ENCODE results near the gene CRTAC1.

Gene CRTAC1

DNA sequence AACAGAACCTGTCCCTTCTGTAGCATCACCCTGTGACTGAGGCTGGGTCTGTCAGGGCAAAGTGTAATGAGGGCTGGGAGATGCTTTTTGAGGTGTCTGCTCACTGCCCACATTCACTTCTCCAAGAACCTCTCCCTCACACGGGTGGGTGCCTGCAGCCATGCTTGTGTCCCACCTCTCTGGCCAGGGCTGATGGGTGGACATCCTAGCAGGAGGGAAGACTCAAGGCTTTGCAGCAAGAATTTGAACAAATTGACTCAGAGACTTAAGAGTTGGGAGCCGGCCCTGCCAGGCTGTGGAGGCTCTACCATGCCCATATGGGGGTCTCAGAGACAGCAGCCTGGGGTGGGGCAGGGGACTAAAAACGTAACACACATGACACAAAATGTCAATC, 147.3 kb downstream of the CRTAC1 start:
- TF ChIP-seq, protein P1, sequence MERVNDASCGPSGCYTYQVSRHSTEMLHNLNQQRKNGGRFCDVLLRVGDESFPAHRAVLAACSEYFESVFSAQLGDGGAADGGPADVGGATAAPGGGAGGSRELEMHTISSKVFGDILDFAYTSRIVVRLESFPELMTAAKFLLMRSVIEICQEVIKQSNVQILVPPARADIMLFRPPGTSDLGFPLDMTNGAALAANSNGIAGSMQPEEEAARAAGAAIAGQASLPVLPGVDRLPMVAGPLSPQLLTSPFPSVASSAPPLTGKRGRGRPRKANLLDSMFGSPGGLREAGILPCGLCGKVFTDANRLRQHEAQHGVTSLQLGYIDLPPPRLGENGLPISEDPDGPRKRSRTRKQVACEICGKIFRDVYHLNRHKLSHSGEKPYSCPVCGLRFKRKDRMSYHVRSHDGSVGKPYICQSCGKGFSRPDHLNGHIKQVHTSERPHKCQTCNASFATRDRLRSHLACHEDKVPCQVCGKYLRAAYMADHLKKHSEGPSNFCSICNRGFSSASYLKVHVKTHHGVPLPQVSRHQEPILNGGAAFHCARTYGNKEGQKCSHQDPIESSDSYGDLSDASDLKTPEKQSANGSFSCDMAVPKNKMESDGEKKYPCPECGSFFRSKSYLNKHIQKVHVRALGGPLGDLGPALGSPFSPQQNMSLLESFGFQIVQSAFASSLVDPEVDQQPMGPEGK (CRISPR knock-in tag; IDR thresholded peaks at IDR 0.05; ENCODE audit: borderline replicate concordance): no peak
- TF ChIP-seq SNAI2 (CRISPR knock-in tag; IDR thresholded peaks at IDR 0.05) (no peak), PPARA (CRISPR knock-in tag; IDR thresholded peaks at IDR 0.05; ENCODE audit: borderline replicate concordance) (no peak), BACH2 (CRISPR knock-in tag; IDR thresholded peaks at IDR 0.05; ENCODE audit: borderline replicate concordance) (no peak), ZC3H10 (CRISPR knock-in tag; IDR thresholded peaks at IDR 0.05) (no peak), TCF4 (CRISPR knock-in tag; IDR thresholded peaks at IDR 0.05; ENCODE audit: borderline replicate concordance) (no peak)
- no peak; the same call in 2 of the 3 replicates for ATAC-seq

GRCh38 chr10:97882142-97883091, 148.0 kb downstream of the CRTAC1 start:
- TF ChIP-seq, protein P2, sequence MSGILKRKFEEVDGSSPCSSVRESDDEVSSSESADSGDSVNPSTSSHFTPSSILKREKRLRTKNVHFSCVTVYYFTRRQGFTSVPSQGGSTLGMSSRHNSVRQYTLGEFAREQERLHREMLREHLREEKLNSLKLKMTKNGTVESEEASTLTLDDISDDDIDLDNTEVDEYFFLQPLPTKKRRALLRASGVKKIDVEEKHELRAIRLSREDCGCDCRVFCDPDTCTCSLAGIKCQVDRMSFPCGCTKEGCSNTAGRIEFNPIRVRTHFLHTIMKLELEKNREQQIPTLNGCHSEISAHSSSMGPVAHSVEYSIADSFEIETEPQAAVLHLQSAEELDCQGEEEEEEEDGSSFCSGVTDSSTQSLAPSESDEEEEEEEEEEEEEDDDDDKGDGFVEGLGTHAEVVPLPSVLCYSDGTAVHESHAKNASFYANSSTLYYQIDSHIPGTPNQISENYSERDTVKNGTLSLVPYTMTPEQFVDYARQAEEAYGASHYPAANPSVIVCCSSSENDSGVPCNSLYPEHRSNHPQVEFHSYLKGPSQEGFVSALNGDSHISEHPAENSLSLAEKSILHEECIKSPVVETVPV (CRISPR knock-in tag; IDR thresholded peaks at IDR 0.05): no peak
- TF ChIP-seq ZNF70 (CRISPR knock-in tag; IDR thresholded peaks at IDR 0.05): no peak
- no peak for TF ChIP-seq ARNTL (CRISPR knock-in tag; IDR thresholded peaks at IDR 0.05; ENCODE audit: borderline replicate concordance, low read depth)
- TF ChIP-seq GLIS3 (CRISPR knock-in tag; IDR thresholded peaks at IDR 0.05): no peak
- TF ChIP-seq ZNF565 (CRISPR knock-in tag; conservative IDR thresholded peaks at IDR 0.05; ENCODE audit: low read depth): no peak
- no peak for TF ChIP-seq ESRRG (CRISPR knock-in tag; IDR thresholded peaks at IDR 0.05)
- no peak for TF ChIP-seq SNAI2 (CRISPR knock-in tag; IDR thresholded peaks at IDR 0.05)
- no peak for TF ChIP-seq BACH2 (CRISPR knock-in tag; IDR thresholded peaks at IDR 0.05; ENCODE audit: borderline replicate concordance)
- TF ChIP-seq, protein P3, sequence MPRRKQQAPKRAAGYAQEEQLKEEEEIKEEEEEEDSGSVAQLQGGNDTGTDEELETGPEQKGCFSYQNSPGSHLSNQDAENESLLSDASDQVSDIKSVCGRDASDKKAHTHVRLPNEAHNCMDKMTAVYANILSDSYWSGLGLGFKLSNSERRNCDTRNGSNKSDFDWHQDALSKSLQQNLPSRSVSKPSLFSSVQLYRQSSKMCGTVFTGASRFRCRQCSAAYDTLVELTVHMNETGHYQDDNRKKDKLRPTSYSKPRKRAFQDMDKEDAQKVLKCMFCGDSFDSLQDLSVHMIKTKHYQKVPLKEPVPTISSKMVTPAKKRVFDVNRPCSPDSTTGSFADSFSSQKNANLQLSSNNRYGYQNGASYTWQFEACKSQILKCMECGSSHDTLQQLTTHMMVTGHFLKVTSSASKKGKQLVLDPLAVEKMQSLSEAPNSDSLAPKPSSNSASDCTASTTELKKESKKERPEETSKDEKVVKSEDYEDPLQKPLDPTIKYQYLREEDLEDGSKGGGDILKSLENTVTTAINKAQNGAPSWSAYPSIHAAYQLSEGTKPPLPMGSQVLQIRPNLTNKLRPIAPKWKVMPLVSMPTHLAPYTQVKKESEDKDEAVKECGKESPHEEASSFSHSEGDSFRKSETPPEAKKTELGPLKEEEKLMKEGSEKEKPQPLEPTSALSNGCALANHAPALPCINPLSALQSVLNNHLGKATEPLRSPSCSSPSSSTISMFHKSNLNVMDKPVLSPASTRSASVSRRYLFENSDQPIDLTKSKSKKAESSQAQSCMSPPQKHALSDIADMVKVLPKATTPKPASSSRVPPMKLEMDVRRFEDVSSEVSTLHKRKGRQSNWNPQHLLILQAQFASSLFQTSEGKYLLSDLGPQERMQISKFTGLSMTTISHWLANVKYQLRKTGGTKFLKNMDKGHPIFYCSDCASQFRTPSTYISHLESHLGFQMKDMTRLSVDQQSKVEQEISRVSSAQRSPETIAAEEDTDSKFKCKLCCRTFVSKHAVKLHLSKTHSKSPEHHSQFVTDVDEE (CRISPR knock-in tag; IDR thresholded peaks at IDR 0.05): no peak

DNA sequence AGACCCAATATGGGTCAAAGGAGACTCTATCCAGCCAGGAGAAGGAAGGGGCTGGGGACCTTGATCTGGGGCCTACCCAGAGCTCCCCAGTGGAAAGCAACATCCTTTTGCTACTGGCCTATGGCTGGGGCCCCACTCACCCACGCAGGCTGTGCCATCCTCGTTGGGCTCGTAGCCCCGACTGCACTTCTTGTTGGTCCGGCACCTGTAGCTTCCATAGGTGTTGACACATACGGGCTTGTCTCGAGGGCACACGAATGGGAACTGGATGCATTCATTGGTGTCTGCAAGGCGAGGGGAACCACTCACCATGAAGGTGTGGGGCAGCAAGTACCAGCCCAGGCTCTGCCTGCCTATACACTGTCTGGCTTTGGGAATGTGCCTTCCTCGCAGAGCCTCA, 150.3 kb downstream of the CRTAC1 start:
- TF ChIP-seq PPARA (CRISPR knock-in tag; IDR thresholded peaks at IDR 0.05; ENCODE audit: borderline replicate concordance): no peak
- no peak for ATAC-seq

More at GRCh38 chr10:97882142-97883091, 148.0 kb downstream of the CRTAC1 start:
- ATAC-seq: peak; percentile 81

- TF ChIP-seq PPARA (CRISPR knock-in tag; IDR thresholded peaks at IDR 0.05; ENCODE audit: borderline replicate concordance) (no peak), ESRRG (CRISPR knock-in tag; IDR thresholded peaks at IDR 0.05) (no peak), ISL1 (CRISPR knock-in tag; IDR thresholded peaks at IDR 0.05) (no peak), ZNF70 (CRISPR knock-in tag; IDR thresholded peaks at IDR 0.05) (no peak), ZNF8 (CRISPR knock-in tag; IDR thresholded peaks at IDR 0.05) (no peak), TOX (CRISPR knock-in tag; IDR thresholded peaks at IDR 0.05; ENCODE audit: borderline replicate concordance) (no peak), BACH2 (CRISPR knock-in tag; IDR thresholded peaks at IDR 0.05; ENCODE audit: borderline replicate concordance) (no peak), ZFP30 (CRISPR knock-in tag; IDR thresholded peaks at IDR 0.05) (no peak), RARB (CRISPR knock-in tag; IDR thresholded peaks at IDR 0.05) (no peak), ZC3H10 (CRISPR knock-in tag; IDR thresholded peaks at IDR 0.05) (no peak), CSDC2 (CRISPR knock-in tag; IDR thresholded peaks at IDR 0.05) (no peak), ZFP3 (CRISPR knock-in tag; IDR thresholded peaks at IDR 0.05) (no peak), SNAI2 (CRISPR knock-in tag; IDR thresholded peaks at IDR 0.05) (no peak), OSR1 (CRISPR knock-in tag; IDR thresholded peaks at IDR 0.05) (no peak)
- TF ChIP-seq, protein P4, sequence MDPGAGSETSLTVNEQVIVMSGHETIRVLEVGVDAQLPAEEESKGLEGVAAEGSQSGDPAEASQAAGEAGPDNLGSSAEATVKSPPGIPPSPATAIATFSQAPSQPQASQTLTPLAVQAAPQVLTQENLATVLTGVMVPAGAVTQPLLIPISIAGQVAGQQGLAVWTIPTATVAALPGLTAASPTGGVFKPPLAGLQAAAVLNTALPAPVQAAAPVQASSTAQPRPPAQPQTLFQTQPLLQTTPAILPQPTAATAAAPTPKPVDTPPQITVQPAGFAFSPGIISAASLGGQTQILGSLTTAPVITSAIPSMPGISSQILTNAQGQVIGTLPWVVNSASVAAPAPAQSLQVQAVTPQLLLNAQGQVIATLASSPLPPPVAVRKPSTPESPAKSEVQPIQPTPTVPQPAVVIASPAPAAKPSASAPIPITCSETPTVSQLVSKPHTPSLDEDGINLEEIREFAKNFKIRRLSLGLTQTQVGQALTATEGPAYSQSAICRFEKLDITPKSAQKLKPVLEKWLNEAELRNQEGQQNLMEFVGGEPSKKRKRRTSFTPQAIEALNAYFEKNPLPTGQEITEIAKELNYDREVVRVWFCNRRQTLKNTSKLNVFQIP (CRISPR knock-in tag; IDR thresholded peaks at IDR 0.05; ENCODE audit: borderline replicate concordance, low read depth): no peak
- TF ChIP-seq, protein P5, sequence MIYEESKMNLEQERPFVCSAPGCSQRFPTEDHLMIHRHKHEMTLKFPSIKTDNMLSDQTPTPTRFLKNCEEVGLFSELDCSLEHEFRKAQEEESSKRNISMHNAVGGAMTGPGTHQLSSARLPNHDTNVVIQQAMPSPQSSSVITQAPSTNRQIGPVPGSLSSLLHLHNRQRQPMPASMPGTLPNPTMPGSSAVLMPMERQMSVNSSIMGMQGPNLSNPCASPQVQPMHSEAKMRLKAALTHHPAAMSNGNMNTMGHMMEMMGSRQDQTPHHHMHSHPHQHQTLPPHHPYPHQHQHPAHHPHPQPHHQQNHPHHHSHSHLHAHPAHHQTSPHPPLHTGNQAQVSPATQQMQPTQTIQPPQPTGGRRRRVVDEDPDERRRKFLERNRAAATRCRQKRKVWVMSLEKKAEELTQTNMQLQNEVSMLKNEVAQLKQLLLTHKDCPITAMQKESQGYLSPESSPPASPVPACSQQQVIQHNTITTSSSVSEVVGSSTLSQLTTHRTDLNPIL (CRISPR knock-in tag; IDR thresholded peaks at IDR 0.05; ENCODE audit: low read depth): no peak
- ATAC-seq: no peak
These were observed 151.2 kb downstream of the CRTAC1 start for GRCh38 chr10:97879241-97879640.

Data from SK-N-SH treated with all-trans-retinoic acid at 6 μM for 48 hours (cell line).